ENCODE measurements around the gene SORBS2. TPM values are rescaled to one million over a fixed set of nuclear protein-coding genes. Genes with fewer than 3 reads are reported as not detected.

The SORBS2 gene
- total and polyA plus RNA-seq, 2 of the 8 experiments (the other 6 are each of a cell fraction or from before 2014, with no cell fraction given) = 73.0 to 87.1 TPM

DNA sequence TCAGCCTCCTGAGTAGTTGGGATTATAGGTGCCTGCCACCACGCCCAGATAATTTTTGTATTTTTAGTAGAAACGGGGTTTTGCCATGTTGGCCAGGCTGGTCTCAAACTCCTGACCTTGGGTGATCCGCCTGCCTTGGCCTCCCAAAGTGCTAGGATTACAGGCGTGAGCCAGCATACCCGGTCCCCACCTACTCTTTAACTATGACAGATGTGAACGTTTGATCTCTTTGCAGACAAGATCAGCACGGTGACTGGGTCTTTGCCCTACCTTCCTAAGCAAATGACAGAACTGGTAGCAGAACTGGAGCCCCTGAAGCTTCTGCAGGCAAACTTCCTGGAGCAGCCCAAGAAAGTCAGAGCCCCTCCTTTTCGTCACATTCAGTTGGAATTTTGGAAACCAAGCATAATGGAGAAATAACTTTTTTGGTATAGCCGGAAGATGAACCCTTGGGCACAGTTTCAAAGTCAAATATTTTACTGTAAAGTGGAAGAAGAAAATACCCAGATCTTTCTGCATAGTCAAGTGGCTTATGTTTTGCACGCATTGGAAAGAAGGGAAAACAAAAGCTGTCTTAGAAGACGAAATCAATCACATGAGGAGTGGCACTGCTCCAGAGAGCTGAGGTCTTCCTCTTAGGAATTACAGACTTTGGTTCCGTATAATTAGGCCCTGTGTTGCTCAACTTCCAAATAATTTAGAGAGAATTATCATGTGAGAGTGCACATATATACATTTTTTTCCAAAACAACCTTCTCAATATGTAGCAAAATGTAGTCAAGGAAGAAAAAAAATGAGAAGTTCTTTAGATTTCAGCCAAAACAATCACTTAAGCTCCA, 90.6 kb downstream of the SORBS2 start (continued):
- TF ChIP-seq ASH2L (IDR thresholded peaks at IDR 0.05; ENCODE audit: low read length) (no peak), EZH2 (IDR thresholded peaks at IDR 0.05; ENCODE audit: low read depth, low read length, severe bottlenecking) (no peak)
